ENCODE measurements around the gene LETMD1.

The LETMD1 gene

GRCh38 chr12:51025338-51025835 is 22.7 kb upstream of the LETMD1 start:
- H3K4me3 ChIP-seq (ENCODE audit: low read depth, low read length), result peak overlapping the region; percentile 79
- TF ChIP-seq CTCF (IDR thresholded peaks at IDR 0.05; ENCODE audit: low read depth, low read length), result no peak
- in situ Hi-C loops (cut with HindIII; ENCODE audit: low sequenced_read_pairs), result no loop called here
- DNase-seq (ENCODE audit: low read depth, low spot score), result peak; percentile 41

DNA sequence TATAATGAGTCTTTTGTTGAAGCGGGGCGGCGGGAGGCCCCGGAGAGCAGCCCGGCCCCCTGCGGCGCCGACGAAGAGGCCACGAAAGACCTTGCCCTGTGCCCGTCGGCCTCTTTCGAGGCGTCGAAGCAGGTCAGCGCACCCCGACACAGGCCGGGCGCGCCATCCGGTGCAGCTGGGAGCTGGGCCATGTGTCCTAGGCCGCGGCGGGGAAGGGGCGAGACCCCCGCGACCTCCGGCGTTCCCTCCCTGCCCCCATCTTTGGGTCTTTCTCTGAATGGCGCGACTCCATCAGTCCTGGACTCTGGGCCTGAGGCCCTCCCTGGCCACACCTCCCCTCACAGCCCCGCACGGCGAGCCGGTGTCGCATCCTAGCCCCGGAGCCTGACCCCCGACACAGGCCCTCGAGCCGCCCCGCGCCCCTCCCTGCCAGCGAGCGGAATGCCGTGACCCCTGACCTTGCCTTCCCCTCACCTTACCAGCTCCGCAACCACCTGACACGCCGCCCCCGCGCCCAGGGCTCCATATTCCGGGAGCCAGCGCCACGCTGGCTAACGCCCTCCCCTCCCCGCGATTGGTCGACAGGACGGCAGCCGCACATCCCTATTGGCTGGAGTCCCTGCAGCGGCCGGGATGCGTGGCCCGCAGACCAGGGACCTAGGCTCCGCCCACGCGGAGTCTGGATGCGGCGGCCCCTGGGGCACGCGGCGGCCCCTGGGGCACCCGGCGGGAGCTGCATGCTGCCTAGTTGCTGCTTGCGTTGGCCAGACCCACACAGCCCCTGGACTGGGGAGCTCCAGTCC is 22.1 kb upstream of the LETMD1 start, which contains the start of gene SLC11A2:
SLC11A2 (minus strand) TSS at position 549 of the 803 bp plus-strand sequence. CDS start 15,656 bp downstream, outside the sequence.
- peak; percentile 93 for DNase-seq (ENCODE audit: low read depth, low spot score)
- peak within 1 kb of the TSS; percentile 79 for H3K4me3 ChIP-seq (ENCODE audit: low read depth, low read length)
- TF ChIP-seq CTCF (IDR thresholded peaks at IDR 0.05; ENCODE audit: low read depth, low read length), result peak; percentile 1
- in situ Hi-C loops (cut with HindIII; ENCODE audit: low sequenced_read_pairs), result no loop called here

GRCh38 chr12:51027342-51027835 is 20.7 kb upstream of the LETMD1 start:
- in situ Hi-C loops (cut with HindIII; ENCODE audit: low sequenced_read_pairs), result no loop called here
- no peak overlapping the region for H3K4me3 ChIP-seq (ENCODE audit: low read depth, low read length)
- TF ChIP-seq CTCF (IDR thresholded peaks at IDR 0.05; ENCODE audit: low read depth, low read length), result no peak
- DNase-seq (ENCODE audit: low read depth, low spot score), result no peak

GRCh38 chr12:51028126-51028812 is 19.9 kb upstream of the LETMD1 start:
- in situ Hi-C loops (cut with HindIII; ENCODE audit: low sequenced_read_pairs), result no loop called here
- peak; percentile 43 for DNase-seq (ENCODE audit: low read depth, low spot score)
- TF ChIP-seq CTCF (IDR thresholded peaks at IDR 0.05; ENCODE audit: low read depth, low read length), result peak; percentile 29
- H3K4me3 ChIP-seq (ENCODE audit: low read depth, low read length), result no peak overlapping the region

DNA sequence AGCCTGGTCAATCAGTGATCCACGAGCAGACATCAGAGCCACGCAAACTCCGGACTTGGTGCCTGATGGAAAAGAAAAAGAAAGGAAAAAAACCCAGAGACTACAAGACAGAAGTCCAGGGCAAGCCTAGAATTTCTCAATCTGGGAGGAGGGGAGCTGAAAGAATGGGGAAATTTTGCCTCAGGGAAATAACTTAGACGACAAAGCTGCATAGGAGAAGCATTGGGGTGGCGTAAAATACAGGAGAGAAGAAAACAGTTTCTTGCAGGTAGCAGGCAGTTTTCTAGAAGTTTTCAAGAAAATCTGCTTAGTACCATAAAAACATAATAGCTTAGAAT is 19.3 kb upstream of the LETMD1 start:
- DNase-seq (ENCODE audit: low read depth, low spot score), result no peak
- no peak for TF ChIP-seq CTCF (IDR thresholded peaks at IDR 0.05; ENCODE audit: low read depth, low read length)
- no peak overlapping the region for H3K4me3 ChIP-seq (ENCODE audit: low read depth, low read length)
- in situ Hi-C loops (cut with HindIII; ENCODE audit: low sequenced_read_pairs), result no loop called here

- in situ Hi-C loops (cut with HindIII; ENCODE audit: low sequenced_read_pairs), result no loop called here
- H3K4me3 ChIP-seq (ENCODE audit: low read depth, low read length), result no peak overlapping the region
- TF ChIP-seq CTCF (IDR thresholded peaks at IDR 0.05; ENCODE audit: low read depth, low read length), result no peak
- DNase-seq (ENCODE audit: low read depth, low spot score), result no peak
These were observed 15.1 kb upstream of the LETMD1 start for GRCh38 chr12:51033048-51033447.

Data from astrocyte of the spinal cord (primary cell).